ENCODE data around the gene EPG5. TPM values are rescaled to one million over a fixed set of nuclear protein-coding genes. Genes with fewer than 3 reads are reported as not detected.

EPG5 gene
- total RNA-seq, 1 experiment from 2014 or later, result 22.7 TPM

- Mint-ChIP-seq H3K36me3 (peaks cover 7% of the 10 kb centered on the region), H3K27ac (no peak overlapping the region), H3K9me3 (no peaks in the 10 kb centered on the region), H3K27me3 (ENCODE audit: low read depth) (no peaks in the 10 kb centered on the region), H3K4me1 (no peaks in the 10 kb centered on the region), H3K4me3 (no peak overlapping the region)
- no peak for DNase-seq (ENCODE audit: low spot score)
- ATAC-seq, result no peak
- TF ChIP-seq E2F5 (CRISPR knock-in tag; IDR thresholded peaks at IDR 0.05), result no peak
- no peak for TF ChIP-seq ARID4B (CRISPR knock-in tag; IDR thresholded peaks at IDR 0.05; ENCODE audit: borderline replicate concordance)
- TF ChIP-seq AR (CRISPR knock-in tag; IDR thresholded peaks at IDR 0.05), result no peak
- TF ChIP-seq CREB1 (CRISPR knock-in tag; IDR thresholded peaks at IDR 0.05), result no peak
- CTCF ChIA-PET, result interaction anchor here (0.9 to 1.0 kb wide), 2 partner anchors 49 to 115 kb away, joined by 4 read pairs; no protein-coding TSS in a partner anchor
- POLR2A ChIA-PET, result interaction anchor here (0.6 kb wide), 1 partner anchor 1678 kb away, joined by 3 read pairs; no protein-coding TSS in a partner anchor
Measured at GRCh38 chr18:45958730-45959129, 8.4 kb downstream of the EPG5 start.

GRCh38 chr18:45958027-45958426 is 9.1 kb downstream of the EPG5 start:
- no peaks in the 10 kb centered on the region for H3K9me3 Mint-ChIP-seq
- no peak overlapping the region for H3K4me3 Mint-ChIP-seq
- H3K27ac Mint-ChIP-seq, result no peak overlapping the region
- TF ChIP-seq KAT7 (CRISPR knock-in tag; IDR thresholded peaks at IDR 0.05; ENCODE audit: borderline replicate concordance) (no peak), RELA (CRISPR knock-in tag; IDR thresholded peaks at IDR 0.05; ENCODE audit: borderline replicate concordance) (no peak)
- H3K4me1 Mint-ChIP-seq, result no peaks in the 10 kb centered on the region
- POLR2A ChIA-PET, result no interaction called here
- ATAC-seq (no peak), DNase-seq (ENCODE audit: low spot score) (no peak)
- CTCF ChIA-PET, result interaction anchor here (1.0 kb wide), 1 partner anchor 48 kb away, joined by 4 read pairs; no protein-coding TSS in a partner anchor
- H3K27me3 Mint-ChIP-seq (ENCODE audit: low read depth), result no peaks in the 10 kb centered on the region
- peaks cover 10% of the 10 kb centered on the region for H3K36me3 Mint-ChIP-seq

GRCh38 chr18:45957100-45957499 is 10.0 kb downstream of the EPG5 start:
- ATAC-seq (no peak), DNase-seq (ENCODE audit: low spot score) (no peak)
- H3K27me3 Mint-ChIP-seq (ENCODE audit: low read depth), result no peaks in the 10 kb centered on the region
- no peaks in the 10 kb centered on the region for H3K9me3 Mint-ChIP-seq
- ChIA-PET POLR2A (no interaction called here), CTCF (no interaction called here)
- H3K4me3 Mint-ChIP-seq, result no peak overlapping the region
- no peaks in the 10 kb centered on the region for H3K4me1 Mint-ChIP-seq
- TF ChIP-seq E2F5 (CRISPR knock-in tag; IDR thresholded peaks at IDR 0.05) (no peak), NR1H2 (CRISPR knock-in tag; IDR thresholded peaks at IDR 0.05) (no peak), NR2C2 (CRISPR knock-in tag; IDR thresholded peaks at IDR 0.05) (no peak), ZNF512 (CRISPR knock-in tag; IDR thresholded peaks at IDR 0.05; ENCODE audit: borderline replicate concordance) (no peak), ESRRA (CRISPR knock-in tag; IDR thresholded peaks at IDR 0.05; ENCODE audit: borderline replicate concordance) (no peak)
- H3K36me3 Mint-ChIP-seq, result peaks cover 10% of the 10 kb centered on the region
- no peak overlapping the region for H3K27ac Mint-ChIP-seq

All from WTC11 (cell line).